ENCODE data around the gene HEPACAM. TPM values are rescaled to one million over a fixed set of nuclear protein-coding genes. Genes with fewer than 3 reads are reported as not detected.
A peak's percentile ranks its signal among the peaks of the same experiment; 100 is the strongest.

HEPACAM gene
- total and polyA plus RNA-seq, 2 donors (not counting 3 experiments of a cell fraction or from before 2014, with no cell fraction given), result not detected

GRCh38 chr11:124978316-124978715 lies 42.5 kb upstream of the HEPACAM start:
- Histone ChIP-seq H3K9me3 (replicated peaks; ENCODE audit: control insufficient read depth, insufficient read depth, low read length) (no peaks in the 10 kb centered on the region), H3K79me2 (ENCODE audit: control insufficient read depth, insufficient read depth, low read length) (no peaks in the 10 kb centered on the region), H3K9ac (replicated peaks; ENCODE audit: extremely low read depth, insufficient read depth, low read length) (no peak overlapping the region), H3K27me3 (ENCODE audit: control insufficient read depth in 2 of 2, insufficient read depth in 2 of 2, low read length in 2 of 2) (no peaks in the 10 kb centered on the region), H3K36me3 (ENCODE audit: control insufficient read depth in 2 of 2, extremely low read depth in 1 of 2, insufficient read depth in 2 of 2, low read length in 2 of 2) (no peaks in the 10 kb centered on the region), H3K27ac (ENCODE audit: insufficient read depth, low read depth, low read length) (no peak overlapping the region), H2AFZ (ENCODE audit: low read depth, low read length) (no peak overlapping the region), H3K4me2 (ENCODE audit: insufficient read depth, low read length) (no peak overlapping the region), H3K4me1 (ENCODE audit: control insufficient read depth, extremely low read depth, insufficient read depth, low read length) (no peaks in the 10 kb centered on the region), H4K20me1 (replicated peaks; ENCODE audit: control insufficient read depth, extremely low read depth, insufficient read depth, low read length) (no peaks in the 10 kb centered on the region), H3K9me1 (replicated peaks; ENCODE audit: control insufficient read depth, extremely low read depth, insufficient read depth, low read length) (peaks cover 2% of the 10 kb centered on the region), H3K4me3 (replicated peaks in 1 of 3; ENCODE audit: insufficient read depth in 1 of 3, low read depth in 1 of 3, low read length in 3 of 3) (no peak overlapping the region)
- DNase-seq (ENCODE audit: low read depth, low spot score) (no peak), FAIRE-seq (no peak)
- intact Hi-C loops (cut with micrococcal nuclease), result no loop called here
- dilution Hi-C loops (cut with MboI; ENCODE audit: extremely low pct_ligation_motif_present, low sequenced_read_pairs), result no loop called here
- CTCF ChIA-PET, result no interaction called here
- TF ChIP-seq MAX (IDR thresholded peaks at IDR 0.05; ENCODE audit: insufficient read depth, insufficient read length) (no peak), POLR2A (IDR thresholded peaks at IDR 0.05; ENCODE audit: low read depth, low read length) (no peak), FOS (IDR thresholded peaks at IDR 0.05; ENCODE audit: borderline replicate concordance, insufficient read depth, low read length) (no peak)
- BruUV-seq (replicated peaks), result no TSS peak
- POLR2A ChIA-PET, result no interaction called here

- dilution Hi-C loops (cut with MboI; ENCODE audit: extremely low pct_ligation_motif_present, low sequenced_read_pairs), result no loop called here
- no TSS peak for BruUV-seq (replicated peaks)
- no peak for FAIRE-seq
- CTCF ChIA-PET, result no interaction called here
- TF ChIP-seq EZH2 (IDR thresholded peaks at IDR 0.05; ENCODE audit: borderline replicate concordance, low read depth, low read length, severe bottlenecking), result no peak
- no peak for TF ChIP-seq GATA2 (IDR thresholded peaks at IDR 0.05; ENCODE audit: insufficient read depth, insufficient read length, low read depth, low read length)
- TF ChIP-seq MAX (IDR thresholded peaks at IDR 0.05; ENCODE audit: insufficient read depth, insufficient read length), result no peak
- no peak for TF ChIP-seq MYC (IDR thresholded peaks at IDR 0.05; ENCODE audit: low read depth, low read length)
- no peak for TF ChIP-seq FOS (IDR thresholded peaks at IDR 0.05; ENCODE audit: borderline replicate concordance, insufficient read depth, low read length)
- no peak for TF ChIP-seq JUN (IDR thresholded peaks at IDR 0.05; ENCODE audit: borderline replicate concordance, insufficient read depth, insufficient read length, low read depth)
- TF ChIP-seq CTCF (IDR thresholded peaks at IDR 0.05; ENCODE audit: extremely low read depth in 1 of 2, insufficient read depth in 1 of 2, low read depth in 1 of 2, low read length in 2 of 2), result no peak
- no peak for TF ChIP-seq POLR2AphosphoS5 (IDR thresholded peaks at IDR 0.05; ENCODE audit: insufficient read depth, low read depth, low read length)
- TF ChIP-seq POLR2A (IDR thresholded peaks at IDR 0.05; ENCODE audit: low read depth, low read length), result no peak
- Histone ChIP-seq H3K27me3 (ENCODE audit: control insufficient read depth in 2 of 2, insufficient read depth in 2 of 2, low read length in 2 of 2) (no peaks in the 10 kb centered on the region), H3K36me3 (ENCODE audit: control insufficient read depth in 2 of 2, extremely low read depth in 1 of 2, insufficient read depth in 2 of 2, low read length in 2 of 2) (no peaks in the 10 kb centered on the region), H3K9me3 (replicated peaks; ENCODE audit: control insufficient read depth, insufficient read depth, low read length) (no peaks in the 10 kb centered on the region), H4K20me1 (replicated peaks; ENCODE audit: control insufficient read depth, extremely low read depth, insufficient read depth, low read length) (no peaks in the 10 kb centered on the region), H3K9me1 (replicated peaks; ENCODE audit: control insufficient read depth, extremely low read depth, insufficient read depth, low read length) (peaks cover 2% of the 10 kb centered on the region), H3K79me2 (ENCODE audit: control insufficient read depth, insufficient read depth, low read length) (no peaks in the 10 kb centered on the region), H2AFZ (ENCODE audit: low read depth, low read length) (no peak overlapping the region), H3K4me2 (ENCODE audit: insufficient read depth, low read length) (no peak overlapping the region), H3K9ac (replicated peaks; ENCODE audit: extremely low read depth, insufficient read depth, low read length) (no peak overlapping the region), H3K4me3 (replicated peaks in 1 of 3; ENCODE audit: insufficient read depth in 1 of 3, low read depth in 1 of 3, low read length in 3 of 3) (no peak overlapping the region), H3K27ac (ENCODE audit: insufficient read depth, low read depth, low read length) (no peak overlapping the region), H3K4me1 (ENCODE audit: control insufficient read depth, extremely low read depth, insufficient read depth, low read length) (peaks cover 2% of the 10 kb centered on the region)
- DNase-seq (ENCODE audit: low read depth, low spot score), result peak; percentile 11
- intact Hi-C loops (cut with micrococcal nuclease), result no loop called here
- POLR2A ChIA-PET, result no interaction called here
Observed at GRCh38 chr11:124977006-124977405, 41.2 kb upstream of the HEPACAM start.

Data from endothelial cell of umbilical vein (primary cell).